ENCODE measurements around the gene GPR141.

The GPR141 gene, protein sequence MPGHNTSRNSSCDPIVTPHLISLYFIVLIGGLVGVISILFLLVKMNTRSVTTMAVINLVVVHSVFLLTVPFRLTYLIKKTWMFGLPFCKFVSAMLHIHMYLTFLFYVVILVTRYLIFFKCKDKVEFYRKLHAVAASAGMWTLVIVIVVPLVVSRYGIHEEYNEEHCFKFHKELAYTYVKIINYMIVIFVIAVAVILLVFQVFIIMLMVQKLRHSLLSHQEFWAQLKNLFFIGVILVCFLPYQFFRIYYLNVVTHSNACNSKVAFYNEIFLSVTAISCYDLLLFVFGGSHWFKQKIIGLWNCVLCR

DNA sequence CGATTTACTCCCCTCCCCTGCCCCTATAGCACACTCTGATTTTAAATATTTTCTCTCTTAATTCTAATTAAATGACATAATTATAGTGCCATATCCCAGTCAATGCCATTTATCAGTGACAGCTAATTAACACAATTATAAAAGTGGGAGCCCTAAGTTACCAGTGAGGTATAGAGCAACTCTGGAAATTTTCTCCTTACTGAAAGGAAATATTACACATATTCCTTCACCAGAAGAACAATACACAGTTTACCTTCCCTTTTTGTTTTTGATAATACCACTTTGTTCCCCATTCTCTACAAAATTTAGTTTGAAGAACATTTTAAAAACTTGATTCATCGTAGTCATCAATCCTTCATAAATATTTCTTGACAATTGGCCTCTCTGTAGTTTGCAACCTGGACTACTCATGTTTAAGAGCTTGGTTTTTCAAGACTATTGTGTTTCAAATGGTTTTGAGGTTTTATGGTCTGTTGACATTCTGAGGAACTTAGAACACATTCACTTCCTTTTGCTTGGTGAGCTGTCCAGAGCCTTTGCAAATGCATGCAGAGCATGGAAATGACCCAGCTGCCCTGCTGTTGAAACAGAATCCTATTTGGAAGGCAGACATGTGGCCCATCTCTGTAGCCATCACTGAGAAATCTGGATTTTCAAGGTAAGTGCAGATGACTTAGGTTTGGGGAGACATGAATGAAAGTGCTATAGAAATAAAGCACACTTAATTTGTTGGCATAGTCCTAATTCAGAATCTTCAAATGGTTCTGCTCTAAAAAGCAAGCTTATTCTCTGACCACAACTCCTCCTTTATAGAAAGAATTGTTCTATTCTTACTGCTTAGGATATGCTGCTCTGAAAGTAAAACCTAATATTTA is at the start of gene GPR141:
Gene GPR141, plus strand, starts transcription at position 521 of the 875 bp plus-strand sequence. CDS start 56,628 bp downstream, outside the sequence.
- Histone ChIP-seq H3K4me3 (ENCODE audit: low read depth in 1 of 2, low read length in 2 of 2) (no peak within 1 kb of the TSS), H3K36me3 (ENCODE audit: control insufficient read depth in 1 of 2, insufficient read depth in 2 of 2, low read length in 2 of 2) (no peaks in the 10 kb centered on the region), H3K4me1 (ENCODE audit: control insufficient read depth in 1 of 2, insufficient read depth in 2 of 2, low read length in 2 of 2) (no peaks in the 10 kb centered on the region), H3K27ac (ENCODE audit: low read length) (no peak within 1 kb of the TSS), H3K9me3 (ENCODE audit: control insufficient read depth in 1 of 2, low read length in 2 of 2) (no peaks in the 10 kb centered on the region), H3K27me3 (ENCODE audit: low read depth, low read length) (no peaks in the 10 kb centered on the region)

DNA sequence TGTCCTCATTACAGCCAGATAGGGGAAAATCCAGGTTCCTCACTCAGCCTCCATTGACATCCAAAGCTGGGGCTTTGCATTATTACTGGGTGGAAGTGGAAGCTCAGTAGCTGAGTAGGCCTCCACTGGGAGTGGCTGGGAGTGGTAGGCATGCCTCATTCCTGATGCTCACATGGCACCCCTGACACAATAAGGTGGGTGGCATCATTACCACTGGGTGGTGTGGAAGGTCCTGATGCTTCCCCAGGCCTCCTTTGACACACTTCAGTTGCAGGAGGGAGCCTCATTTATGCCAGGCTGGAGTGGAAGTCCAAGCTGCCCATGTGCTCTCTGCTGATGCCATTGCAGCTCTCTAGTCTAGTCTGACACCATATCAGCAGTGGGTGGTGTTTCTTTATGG is 48.2 kb upstream of the GPR141 start:
- H3K4me1 ChIP-seq (ENCODE audit: control insufficient read depth in 1 of 2, insufficient read depth in 2 of 2, low read length in 2 of 2), result no peaks in the 10 kb centered on the region
- peak overlapping the region in 1 of 2 donors; percentile 24 for H3K4me3 ChIP-seq (ENCODE audit: low read depth in 1 of 2, low read length in 2 of 2)
- H3K36me3 ChIP-seq (ENCODE audit: control insufficient read depth in 1 of 2, insufficient read depth in 2 of 2, low read length in 2 of 2), result no peaks in the 10 kb centered on the region
- no peak overlapping the region for H3K27ac ChIP-seq (ENCODE audit: low read length)
- H3K9me3 ChIP-seq (ENCODE audit: control insufficient read depth in 1 of 2, low read length in 2 of 2), result peaks cover 0 to 13% of the 10 kb centered on the region in 2 donors
- H3K27me3 ChIP-seq (ENCODE audit: low read depth, low read length), result no peaks in the 10 kb centered on the region

DNA sequence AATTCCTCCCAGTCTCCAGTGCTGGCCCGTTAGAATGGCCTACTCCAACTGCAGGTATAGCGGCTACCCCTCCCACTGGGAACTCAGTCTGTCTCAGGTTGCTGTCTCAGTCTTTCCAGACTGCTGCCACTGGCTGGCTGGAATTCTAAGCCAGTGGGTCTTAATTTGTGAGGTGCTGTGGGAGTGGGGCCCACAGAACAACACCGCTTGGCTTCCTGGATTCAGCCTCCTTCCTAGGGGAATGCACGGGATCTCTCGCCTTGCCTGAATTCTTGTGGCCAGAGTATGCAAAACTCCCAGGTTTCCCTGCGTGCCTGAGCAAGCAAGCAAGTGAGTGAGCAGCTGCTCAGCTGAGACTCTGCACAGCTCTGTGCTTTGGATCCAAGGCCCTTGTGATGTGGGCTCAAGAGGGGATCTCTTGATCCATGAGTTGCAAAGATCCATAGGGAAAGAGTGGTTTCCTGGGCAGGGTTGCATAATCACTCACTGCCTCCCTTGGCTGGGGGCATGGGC is 41.5 kb upstream of the GPR141 start:
- Histone ChIP-seq H3K36me3 (ENCODE audit: control insufficient read depth in 1 of 2, insufficient read depth in 2 of 2, low read length in 2 of 2) (no peaks in the 10 kb centered on the region), H3K27me3 (ENCODE audit: low read depth, low read length) (no peaks in the 10 kb centered on the region), H3K9me3 (ENCODE audit: control insufficient read depth in 1 of 2, low read length in 2 of 2) (no peaks in the 10 kb centered on the region), H3K4me1 (ENCODE audit: control insufficient read depth in 1 of 2, insufficient read depth in 2 of 2, low read length in 2 of 2) (no peaks in the 10 kb centered on the region), H3K27ac (ENCODE audit: low read length) (no peak overlapping the region), H3K4me3 (ENCODE audit: low read depth in 1 of 2, low read length in 2 of 2) (no peak overlapping the region)

DNA sequence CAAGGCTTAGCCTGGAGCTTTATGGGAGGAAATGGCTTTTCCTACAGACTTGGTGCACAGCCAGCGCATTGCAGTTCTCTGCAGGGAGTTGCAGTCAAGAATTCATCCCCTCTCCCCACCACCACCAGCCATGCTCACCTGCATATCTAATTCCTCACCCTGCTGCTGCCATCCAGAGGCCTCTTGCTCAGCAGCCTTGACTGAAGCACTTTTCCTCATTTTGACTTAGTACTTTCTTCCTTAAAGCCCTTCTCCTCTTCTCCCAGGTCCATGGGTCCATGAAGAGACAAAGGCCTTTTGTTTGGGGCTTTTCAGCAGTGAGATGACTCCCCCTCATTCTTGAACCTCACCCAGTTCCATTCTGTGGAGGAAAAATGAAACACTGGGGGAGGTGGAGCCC is 39.7 kb upstream of the GPR141 start:
- Histone ChIP-seq H3K4me3 (ENCODE audit: low read depth in 1 of 2, low read length in 2 of 2) (no peak overlapping the region), H3K27ac (ENCODE audit: low read length) (no peak overlapping the region), H3K9me3 (ENCODE audit: control insufficient read depth in 1 of 2, low read length in 2 of 2) (no peaks in the 10 kb centered on the region), H3K4me1 (ENCODE audit: control insufficient read depth in 1 of 2, insufficient read depth in 2 of 2, low read length in 2 of 2) (no peaks in the 10 kb centered on the region), H3K27me3 (ENCODE audit: low read depth, low read length) (no peaks in the 10 kb centered on the region), H3K36me3 (ENCODE audit: control insufficient read depth in 1 of 2, insufficient read depth in 2 of 2, low read length in 2 of 2) (no peaks in the 10 kb centered on the region)

DNA sequence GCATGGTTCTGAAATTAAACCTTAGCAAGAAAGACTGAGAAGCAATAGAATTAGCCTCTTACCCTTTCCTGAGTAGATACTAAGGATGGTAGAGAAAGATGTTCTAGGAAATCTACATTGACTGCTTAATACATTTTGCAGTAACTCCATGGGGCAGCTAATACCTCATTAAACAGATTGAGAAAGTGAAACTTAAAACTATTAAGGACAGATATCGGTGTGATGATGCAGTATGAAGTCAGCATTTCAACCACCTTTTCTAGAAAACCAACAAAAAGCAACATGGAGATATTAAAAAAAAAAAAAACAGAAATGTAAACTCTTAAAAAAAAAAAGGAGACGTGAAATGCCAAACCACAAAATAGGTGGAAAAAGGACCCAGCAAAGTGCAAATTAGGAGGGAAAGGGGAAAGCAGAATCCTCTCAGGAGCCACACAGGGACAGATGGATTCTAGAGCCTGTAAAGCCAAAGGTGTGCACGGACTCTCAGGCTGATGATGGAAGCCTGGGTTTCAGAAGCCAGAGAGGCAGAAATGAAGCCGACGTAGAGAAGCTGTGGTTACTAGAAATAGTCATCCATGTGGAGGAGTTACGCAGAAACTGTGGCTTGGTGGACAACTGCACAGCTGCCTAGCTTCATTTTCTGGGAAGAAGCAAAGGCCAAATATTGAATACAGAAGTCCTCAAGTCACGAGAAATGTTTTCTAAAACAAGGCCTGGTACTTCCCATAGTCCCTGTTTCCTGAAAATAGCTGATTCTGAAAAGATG is 38.1 kb upstream of the GPR141 start:
- no peak overlapping the region for H3K4me3 ChIP-seq (ENCODE audit: low read depth in 1 of 2, low read length in 2 of 2)
- no peaks in the 10 kb centered on the region for H3K4me1 ChIP-seq (ENCODE audit: control insufficient read depth in 1 of 2, insufficient read depth in 2 of 2, low read length in 2 of 2)
- H3K9me3 ChIP-seq (ENCODE audit: control insufficient read depth in 1 of 2, low read length in 2 of 2), result no peaks in the 10 kb centered on the region
- H3K27ac ChIP-seq (ENCODE audit: low read length), result no peak overlapping the region
- H3K36me3 ChIP-seq (ENCODE audit: control insufficient read depth in 1 of 2, insufficient read depth in 2 of 2, low read length in 2 of 2), result no peaks in the 10 kb centered on the region
- no peaks in the 10 kb centered on the region for H3K27me3 ChIP-seq (ENCODE audit: low read depth, low read length)

DNA sequence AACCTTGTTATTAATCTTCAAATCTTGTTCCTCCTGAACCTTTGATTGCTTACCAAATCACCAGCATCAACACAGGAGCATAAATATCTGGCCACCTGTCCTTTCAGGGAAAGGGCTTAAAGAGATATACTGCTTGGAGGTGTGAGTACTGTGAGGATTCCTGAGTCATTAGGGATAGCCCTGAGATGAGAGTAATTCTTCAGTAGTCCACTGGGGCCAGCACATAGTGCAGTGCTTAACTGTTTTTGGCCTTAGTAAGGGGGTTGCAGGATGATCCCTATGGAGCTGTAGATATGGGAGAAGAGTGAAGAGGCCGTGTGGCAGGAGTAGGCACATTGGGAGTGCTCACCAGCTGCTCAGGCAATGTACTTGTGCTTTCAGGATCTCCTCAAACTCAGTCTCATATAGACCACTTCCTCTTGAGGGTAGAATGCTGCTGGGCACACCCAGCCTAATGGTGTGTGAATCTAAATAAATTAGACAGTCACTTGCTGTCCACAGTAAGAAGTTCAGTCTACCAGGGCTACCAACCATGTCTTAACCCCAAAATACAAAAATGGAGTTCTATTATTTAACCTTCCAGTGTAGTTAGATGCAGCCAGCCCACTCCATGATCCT is 26.5 kb upstream of the GPR141 start:
- Histone ChIP-seq H3K27me3 (ENCODE audit: low read depth, low read length) (no peaks in the 10 kb centered on the region), H3K36me3 (ENCODE audit: control insufficient read depth in 1 of 2, insufficient read depth in 2 of 2, low read length in 2 of 2) (no peaks in the 10 kb centered on the region), H3K27ac (ENCODE audit: low read length) (no peak overlapping the region), H3K9me3 (ENCODE audit: control insufficient read depth in 1 of 2, low read length in 2 of 2) (no peaks in the 10 kb centered on the region), H3K4me3 (ENCODE audit: low read depth in 1 of 2, low read length in 2 of 2) (no peak overlapping the region), H3K4me1 (ENCODE audit: control insufficient read depth in 1 of 2, insufficient read depth in 2 of 2, low read length in 2 of 2) (no peaks in the 10 kb centered on the region)

DNA sequence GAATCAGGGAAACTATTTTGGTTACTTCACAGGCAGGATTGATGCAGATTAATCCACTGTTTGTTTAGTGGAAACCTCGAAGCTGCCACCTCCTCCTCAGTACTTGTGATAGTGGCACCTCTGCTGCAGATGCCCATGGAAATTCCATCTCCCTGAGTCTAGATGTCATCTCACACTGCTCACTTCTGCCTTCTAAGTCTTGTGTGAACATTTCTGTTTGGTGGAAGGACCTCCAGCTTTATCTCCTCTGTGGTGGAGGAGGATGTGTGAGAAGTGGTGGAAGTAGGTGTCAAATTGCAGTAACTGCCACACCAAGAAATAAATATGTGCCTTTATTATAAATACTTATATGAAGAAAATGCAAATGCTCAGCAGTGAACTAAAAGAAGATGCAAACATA is 25.8 kb upstream of the GPR141 start:
- Histone ChIP-seq H3K36me3 (ENCODE audit: control insufficient read depth in 1 of 2, insufficient read depth in 2 of 2, low read length in 2 of 2) (no peaks in the 10 kb centered on the region), H3K4me1 (ENCODE audit: control insufficient read depth in 1 of 2, insufficient read depth in 2 of 2, low read length in 2 of 2) (no peaks in the 10 kb centered on the region), H3K27ac (ENCODE audit: low read length) (no peak overlapping the region), H3K4me3 (ENCODE audit: low read depth in 1 of 2, low read length in 2 of 2) (no peak overlapping the region), H3K9me3 (ENCODE audit: control insufficient read depth in 1 of 2, low read length in 2 of 2) (no peaks in the 10 kb centered on the region), H3K27me3 (ENCODE audit: low read depth, low read length) (no peaks in the 10 kb centered on the region)

DNA sequence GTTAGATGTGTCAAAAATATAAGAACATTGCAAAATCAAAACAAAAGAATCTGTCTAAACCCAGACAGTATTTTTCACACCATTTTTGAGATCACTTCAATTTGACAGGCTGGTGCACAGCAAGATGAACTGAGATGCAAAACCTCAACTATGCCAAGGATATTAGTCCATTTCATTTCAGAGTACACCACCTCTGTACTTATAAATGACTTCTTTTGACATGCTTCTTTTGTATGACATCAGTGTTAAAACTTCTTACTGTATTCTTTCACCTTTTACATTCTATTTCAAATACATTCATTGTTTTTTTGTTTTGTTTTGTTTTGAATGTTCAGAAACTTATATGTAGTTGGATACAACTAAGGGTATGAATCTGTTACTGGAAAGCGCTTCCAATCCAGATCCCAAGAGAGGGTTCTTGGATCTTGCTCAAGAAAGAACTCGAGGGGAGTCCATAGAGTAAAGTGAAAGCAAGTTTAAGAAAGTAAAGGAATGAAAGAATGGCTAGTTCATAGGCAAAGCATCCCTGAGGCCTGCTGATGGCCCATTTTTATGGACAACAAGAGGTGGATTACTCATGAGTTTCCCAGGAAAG is 23.5 kb upstream of the GPR141 start:
- Histone ChIP-seq H3K27ac (ENCODE audit: low read length) (no peak overlapping the region), H3K27me3 (ENCODE audit: low read depth, low read length) (no peaks in the 10 kb centered on the region), H3K9me3 (ENCODE audit: control insufficient read depth in 1 of 2, low read length in 2 of 2) (no peaks in the 10 kb centered on the region), H3K4me3 (ENCODE audit: low read depth in 1 of 2, low read length in 2 of 2) (no peak overlapping the region), H3K4me1 (ENCODE audit: control insufficient read depth in 1 of 2, insufficient read depth in 2 of 2, low read length in 2 of 2) (no peaks in the 10 kb centered on the region), H3K36me3 (ENCODE audit: control insufficient read depth in 1 of 2, insufficient read depth in 2 of 2, low read length in 2 of 2) (no peaks in the 10 kb centered on the region)

DNA sequence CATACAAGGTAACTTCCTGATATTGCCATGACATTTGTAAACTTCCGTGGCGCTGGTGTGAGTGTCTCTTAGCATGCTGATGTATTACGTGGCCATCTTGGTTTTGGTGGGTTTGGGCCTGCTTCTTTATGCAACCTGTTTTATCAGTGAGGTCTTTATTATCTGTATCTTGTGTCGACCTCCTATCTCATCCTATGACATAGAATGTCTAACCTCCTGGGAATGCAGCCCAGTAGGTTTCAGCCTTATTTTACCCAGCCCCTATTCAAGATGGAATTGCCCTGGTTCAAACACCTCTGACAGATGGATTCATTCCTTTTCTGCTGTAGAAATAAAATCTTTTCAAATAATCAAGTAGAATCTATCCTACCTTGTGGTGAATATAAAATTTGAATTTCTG is 23.0 kb upstream of the GPR141 start:
- Histone ChIP-seq H3K36me3 (ENCODE audit: control insufficient read depth in 1 of 2, insufficient read depth in 2 of 2, low read length in 2 of 2) (no peaks in the 10 kb centered on the region), H3K27ac (ENCODE audit: low read length) (no peak overlapping the region), H3K4me1 (ENCODE audit: control insufficient read depth in 1 of 2, insufficient read depth in 2 of 2, low read length in 2 of 2) (no peaks in the 10 kb centered on the region), H3K9me3 (ENCODE audit: control insufficient read depth in 1 of 2, low read length in 2 of 2) (no peaks in the 10 kb centered on the region), H3K27me3 (ENCODE audit: low read depth, low read length) (no peaks in the 10 kb centered on the region), H3K4me3 (ENCODE audit: low read depth in 1 of 2, low read length in 2 of 2) (no peak overlapping the region)

DNA sequence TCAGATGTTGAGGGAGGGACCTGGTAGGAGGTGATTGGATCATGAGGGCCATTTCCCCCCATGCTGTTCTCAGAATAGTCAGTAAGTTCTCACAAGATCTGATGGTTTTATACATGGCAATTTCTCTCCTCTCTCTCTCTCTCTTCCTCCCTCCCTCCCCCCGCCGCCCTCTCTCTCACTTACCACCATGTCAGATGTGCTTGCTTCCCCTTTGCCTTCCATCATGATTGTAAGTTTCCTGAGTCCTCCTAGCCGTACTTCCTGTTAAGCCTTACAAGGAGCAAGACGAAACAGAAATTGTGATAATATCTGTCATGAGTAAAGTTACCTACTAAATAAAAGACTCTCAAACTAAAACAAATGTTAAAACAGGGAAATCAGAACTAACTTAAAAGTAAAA is 19.9 kb upstream of the GPR141 start:
- no peak overlapping the region for H3K27ac ChIP-seq (ENCODE audit: low read length)
- H3K4me1 ChIP-seq (ENCODE audit: control insufficient read depth in 1 of 2, insufficient read depth in 2 of 2, low read length in 2 of 2), result no peaks in the 10 kb centered on the region
- no peaks in the 10 kb centered on the region for H3K36me3 ChIP-seq (ENCODE audit: control insufficient read depth in 1 of 2, insufficient read depth in 2 of 2, low read length in 2 of 2)
- H3K9me3 ChIP-seq (ENCODE audit: control insufficient read depth in 1 of 2, low read length in 2 of 2), result no peaks in the 10 kb centered on the region
- H3K27me3 ChIP-seq (ENCODE audit: low read depth, low read length), result no peaks in the 10 kb centered on the region
- H3K4me3 ChIP-seq (ENCODE audit: low read depth in 1 of 2, low read length in 2 of 2), result no peak overlapping the region
